OCI-LY1 (cell line): ENCODE results near the gene KIAA0040.

ENCODE experiments used
- H2AFZ ChIP-seq: fragments of 200-600 bp; sonication (generic), shearing (Covaris generic); 2 replicates; pipeline ENCODE4 v1.6.0; 2014; ENCODE audit warnings: antibody characterized with exemption, mild to moderate bottlenecking, low read length
- H3F3A ChIP-seq: fragments of 200-600 bp; sonication (generic), shearing (Covaris generic); 2 replicates; pipeline ENCODE4 v1.6.0; 2014; ENCODE audit warnings: mild to moderate bottlenecking, antibody characterized with exemption, low read length, moderate library complexity; ENCODE audit not compliant: insufficient read depth
- H3K27ac ChIP-seq: fragments of 200-600 bp; sonication (generic); 2 replicates; pipeline ENCODE4 v1.5.1; 2014; ENCODE audit warnings: low read length, mixed run types, mild to moderate bottlenecking, low read depth; ENCODE audit not compliant: poor library complexity, severe bottlenecking
- H3K27me3 ChIP-seq: fragments of 200-600 bp; sonication (generic); 2 replicates; pipeline ENCODE4 v1.6.0; 2014; ENCODE audit warnings: antibody characterized with exemption, mild to moderate bottlenecking, low read length, moderate library complexity; ENCODE audit not compliant: insufficient read depth
- H3K36me3 ChIP-seq: fragments of 200-600 bp; sonication (generic); 2 replicates; pipeline ENCODE4 v1.6.1; 2014; ENCODE audit warnings: mild to moderate bottlenecking, antibody characterized with exemption, low read length, moderate library complexity, mixed read lengths; ENCODE audit not compliant: insufficient read depth
- H3K4me1 ChIP-seq: fragments of 200-600 bp; sonication (generic); 2 replicates; pipeline ENCODE4 v1.5.1; 2014; ENCODE audit warnings: mild to moderate bottlenecking, low read length, moderate library complexity; ENCODE audit not compliant: insufficient read depth, severe bottlenecking
- H3K4me2 ChIP-seq: fragments of 200-600 bp; sonication (generic), shearing (Covaris generic); 2 replicates; pipeline ENCODE4 v1.6.1; 2014; ENCODE audit warnings: low read length
- H3K4me3 ChIP-seq: fragments of 200-600 bp; sonication (generic); 2 replicates; pipeline ENCODE4 v1.5.1; 2014; ENCODE audit warnings: low read length, low read depth, mild to moderate bottlenecking, mixed read lengths; ENCODE audit not compliant: poor library complexity, severe bottlenecking
- H3K79me2 ChIP-seq: fragments of 200-600 bp; shearing (Covaris generic); 2 replicates; pipeline ENCODE4 v1.6.1; 2016; ENCODE audit warnings: mixed run types, low read length, mixed read lengths; ENCODE audit not compliant: insufficient read depth
- H3K9ac ChIP-seq: fragments of 200-600 bp; sonication (generic), shearing (Covaris generic); 2 replicates; pipeline ENCODE4 v1.6.1; 2014; ENCODE audit warnings: mild to moderate bottlenecking, low read length, mixed read lengths
- H3K9me2 ChIP-seq: fragments of 200-600 bp; sonication (generic), shearing (Covaris generic); 2 replicates; pipeline ENCODE4 v1.6.1; 2014; ENCODE audit warnings: low read depth, mild to moderate bottlenecking, low read length, mixed read lengths
- H3K9me3 ChIP-seq: fragments of 200-600 bp; shearing (Covaris generic); 2 replicates; pipeline ENCODE4 v1.6.1; 2014; ENCODE audit warnings: low read length, mixed read lengths
- H4K20me1 ChIP-seq: fragments of 200-600 bp; sonication (generic), shearing (Covaris generic); 2 replicates; pipeline ENCODE4 v1.6.0; 2016; ENCODE audit warnings: mild to moderate bottlenecking, low read length; ENCODE audit not compliant: insufficient read depth
- CTCF ChIP-seq: fragments of 200-600 bp; sonication (generic), shearing (Covaris generic); IDR thresholded peaks from 2 replicates; pipeline ENCODE4 v1.5.1; 2017; ENCODE audit warnings: mild to moderate bottlenecking, antibody characterized with exemption, low read length, moderate library complexity, mixed read lengths
- EZH2 ChIP-seq: fragments of 200-600 bp; sonication (generic), shearing (Covaris generic); IDR thresholded peaks from 2 replicates; pipeline ENCODE4 v1.8.0; 2017; ENCODE audit warnings: borderline replicate concordance, mixed run types, mild to moderate bottlenecking, antibody characterized with exemption, low read length, moderate library complexity, mixed read lengths

Gene KIAA0040

GRCh38 chr1:175176246-175176645, 16.3 kb downstream of the KIAA0040 start:
- Histone ChIP-seq H3K36me3 (peaks cover 4% of the 10 kb centered on the region; the same call in 1 of the 2 replicates), H3K27me3 (no peaks in the 10 kb centered on the region), H3K27ac (no peak overlapping the region), H3K4me3 (no peak overlapping the region), H3K9me3 (no peaks in the 10 kb centered on the region), H3K9ac (no peak overlapping the region), H2AFZ (no peak overlapping the region), H3F3A (no peaks in the 10 kb centered on the region), H3K4me2 (no peak overlapping the region), H3K4me1 (no peaks in the 10 kb centered on the region), H4K20me1 (no peaks in the 10 kb centered on the region), H3K9me2 (no peaks in the 10 kb centered on the region), H3K79me2 (no peaks in the 10 kb centered on the region)
- TF ChIP-seq EZH2 (no peak), CTCF (no peak)

GRCh38 chr1:175174309-175175102, 18.1 kb downstream of the KIAA0040 start:
- TF ChIP-seq CTCF (no peak), EZH2 (no peak)
- Histone ChIP-seq H2AFZ (no peak overlapping the region), H3K9me2 (no peaks in the 10 kb centered on the region), H3K9me3 (no peaks in the 10 kb centered on the region), H3K9ac (no peak overlapping the region), H3K79me2 (no peaks in the 10 kb centered on the region), H3F3A (no peaks in the 10 kb centered on the region), H3K4me2 (no peak overlapping the region), H3K4me1 (no peaks in the 10 kb centered on the region), H3K27ac (no peak overlapping the region), H4K20me1 (no peaks in the 10 kb centered on the region), H3K36me3 (peaks cover 4% of the 10 kb centered on the region; the same call in 1 of the 2 replicates), H3K4me3 (no peak overlapping the region), H3K27me3 (no peaks in the 10 kb centered on the region)

GRCh38 chr1:175173531-175173930, 19.0 kb downstream of the KIAA0040 start:
- Histone ChIP-seq H3K27ac (no peak overlapping the region), H3K4me1 (no peaks in the 10 kb centered on the region), H4K20me1 (no peaks in the 10 kb centered on the region), H3F3A (no peaks in the 10 kb centered on the region), H3K9me2 (no peaks in the 10 kb centered on the region), H3K27me3 (no peaks in the 10 kb centered on the region), H3K79me2 (no peaks in the 10 kb centered on the region), H3K9ac (no peak overlapping the region), H3K4me2 (no peak overlapping the region), H3K36me3 (peaks cover 4% of the 10 kb centered on the region; the same call in 1 of the 2 replicates), H3K4me3 (no peak overlapping the region), H3K9me3 (no peaks in the 10 kb centered on the region), H2AFZ (no peak overlapping the region)
- TF ChIP-seq CTCF, result no peak
- no peak for TF ChIP-seq EZH2
